Keratinocyte (primary cell): ENCODE data around the gene TMEM38A.

Experiments used
- EZH2 ChIP-seq: IDR thresholded peaks from one replicate; pipeline ENCODE4 v1.6.1; 2012; ENCODE audit warnings: inconsistent platforms, mild to moderate bottlenecking, low read length, moderate library complexity
- TF ChIP-seq, protein P1 (sequence below), 3 experiments: IDR thresholded peaks in 1 of 3; conservative IDR thresholded peaks in 1 of 3; optimal IDR thresholded peaks in 1 of 3; 2 replicates in 2 of 3; 3 replicates in 1 of 3; pipeline versions ENCODE3 to v1.5.1; 2011; ENCODE audit warnings: low read length in 3 of 3, mild to moderate bottlenecking in 3 of 3, moderate library complexity in 2 of 3, control low read depth in 1 of 3, inconsistent platforms in 1 of 3; ENCODE audit not compliant: insufficient read depth in 2 of 3; ENCODE audit errors: extremely low read depth in 1 of 3

DNA sequence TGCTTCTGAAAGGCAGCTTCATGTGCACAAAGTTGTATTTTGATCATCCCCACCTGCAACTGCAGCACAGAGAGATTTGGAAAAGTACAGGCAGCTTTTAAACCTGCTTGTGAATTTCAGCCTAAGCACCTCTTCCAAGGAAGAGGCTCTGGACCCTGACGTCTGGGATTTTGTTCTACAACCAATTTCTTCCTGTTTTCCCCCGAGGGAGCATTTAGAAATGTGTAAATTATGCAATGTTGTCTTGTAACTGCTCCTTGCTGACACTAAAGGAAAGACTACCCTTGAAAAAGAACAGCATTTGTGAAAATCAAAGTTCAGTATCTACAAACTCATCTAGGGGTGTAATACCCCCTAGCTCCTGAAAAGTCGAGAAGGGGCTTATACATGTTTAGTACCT is 48.3 kb upstream of the TMEM38A start:
- TF ChIP-seq, protein P1, sequence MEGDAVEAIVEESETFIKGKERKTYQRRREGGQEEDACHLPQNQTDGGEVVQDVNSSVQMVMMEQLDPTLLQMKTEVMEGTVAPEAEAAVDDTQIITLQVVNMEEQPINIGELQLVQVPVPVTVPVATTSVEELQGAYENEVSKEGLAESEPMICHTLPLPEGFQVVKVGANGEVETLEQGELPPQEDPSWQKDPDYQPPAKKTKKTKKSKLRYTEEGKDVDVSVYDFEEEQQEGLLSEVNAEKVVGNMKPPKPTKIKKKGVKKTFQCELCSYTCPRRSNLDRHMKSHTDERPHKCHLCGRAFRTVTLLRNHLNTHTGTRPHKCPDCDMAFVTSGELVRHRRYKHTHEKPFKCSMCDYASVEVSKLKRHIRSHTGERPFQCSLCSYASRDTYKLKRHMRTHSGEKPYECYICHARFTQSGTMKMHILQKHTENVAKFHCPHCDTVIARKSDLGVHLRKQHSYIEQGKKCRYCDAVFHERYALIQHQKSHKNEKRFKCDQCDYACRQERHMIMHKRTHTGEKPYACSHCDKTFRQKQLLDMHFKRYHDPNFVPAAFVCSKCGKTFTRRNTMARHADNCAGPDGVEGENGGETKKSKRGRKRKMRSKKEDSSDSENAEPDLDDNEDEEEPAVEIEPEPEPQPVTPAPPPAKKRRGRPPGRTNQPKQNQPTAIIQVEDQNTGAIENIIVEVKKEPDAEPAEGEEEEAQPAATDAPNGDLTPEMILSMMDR (optimal IDR thresholded peaks at IDR 0.05 in 1 of 3, IDR thresholded peaks at IDR 0.05 in 1 of 3, conservative IDR thresholded peaks at IDR 0.05 in 1 of 3; ENCODE audit: extremely low read depth in 1 of 3, insufficient read depth in 2 of 3, low read length in 3 of 3) = no peak
- no peak for TF ChIP-seq EZH2
